Adipocyte (in vitro differentiated cells): ENCODE results near the gene EPB41L2.
A peak's percentile ranks its signal among the peaks of the same experiment; 100 is the strongest.
"Not testable (repeated sequence)": the region's sequence is repeated elsewhere in the genome, so short reads cannot be mapped to it uniquely, and the experiment has no call there.

Experiments
- DNase-seq: peaks from one replicate; pipeline ENCODE4 v3.0.0-alpha.2; 2015; ENCODE audit warnings: low read depth
- H3K27me3 ChIP-seq: replicated peaks from 2 replicates; pipeline ENCODE4 v1.7.0; 2013; ENCODE audit warnings: mild to moderate bottlenecking, low read length, moderate library complexity; ENCODE audit not compliant: control insufficient read depth, insufficient read depth
- H3K36me3 ChIP-seq: 2 replicates; pipeline ENCODE4 v1.7.0; 2013; ENCODE audit warnings: low read length, mild to moderate bottlenecking, moderate library complexity; ENCODE audit not compliant: control insufficient read depth, insufficient read depth, severe bottlenecking
- H3K4me1 ChIP-seq: 2 replicates; pipeline ENCODE4 v1.7.0; 2013; ENCODE audit warnings: mild to moderate bottlenecking, low read length, moderate library complexity; ENCODE audit not compliant: control insufficient read depth, insufficient read depth
- H3K4me3 ChIP-seq: 2 replicates; pipeline ENCODE4 v1.7.0; 2013; ENCODE audit warnings: mild to moderate bottlenecking, low read length, moderate library complexity
- H3K9ac ChIP-seq: 2 replicates; pipeline ENCODE4 v1.7.0; 2013; ENCODE audit warnings: mild to moderate bottlenecking, low read length, moderate library complexity
- H3K9me3 ChIP-seq: 2 replicates; pipeline ENCODE4 v1.7.0; 2013; ENCODE audit warnings: mild to moderate bottlenecking, low read length, moderate library complexity; ENCODE audit not compliant: control insufficient read depth

The EPB41L2 gene

DNA sequence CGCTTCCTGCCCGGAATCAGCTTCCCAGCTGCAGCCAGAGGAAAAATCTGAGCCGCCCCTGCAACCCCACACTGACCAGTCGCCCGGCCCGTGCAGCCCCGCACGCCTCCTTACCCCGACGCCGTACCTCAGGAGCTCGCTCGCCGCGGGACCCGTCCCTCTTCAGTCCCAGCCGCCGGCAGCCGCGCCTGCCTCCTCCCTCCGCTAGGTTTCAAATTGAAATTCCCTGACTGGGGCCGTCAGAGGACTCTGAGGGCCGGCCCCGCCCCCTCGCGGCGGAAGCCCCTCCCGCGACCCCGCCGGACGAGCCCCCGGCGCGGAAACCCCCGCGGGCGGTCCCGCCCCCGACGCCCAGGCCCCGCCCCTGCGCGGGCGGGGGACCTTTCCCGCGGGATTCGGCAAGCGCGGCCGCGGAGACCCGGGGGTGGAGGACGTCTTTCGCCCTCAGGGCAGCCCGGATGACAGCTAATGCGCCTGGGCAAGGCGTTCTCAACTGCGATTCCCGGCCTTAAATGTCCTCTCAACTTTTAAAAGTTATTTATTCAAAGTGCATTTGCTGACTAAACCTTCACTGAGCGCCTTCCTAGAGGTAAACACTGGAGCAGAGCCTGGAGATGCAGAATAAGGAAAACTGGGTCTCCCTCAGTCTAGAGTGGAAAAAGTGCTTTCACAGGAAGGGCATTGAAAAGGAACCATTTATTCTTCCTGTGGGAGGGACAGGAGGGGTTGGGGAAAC lies at the start of gene EPB41L2:
Gene EPB41L2, minus strand, starts transcription at position 218 of the 736 bp plus-strand sequence. CDS start 106,760 bp downstream, outside the sequence.
- Histone ChIP-seq H3K4me1 (peaks cover 29% of the 10 kb centered on the region), H3K36me3 (no peaks in the 10 kb centered on the region), H3K9ac (peak within 1 kb of the TSS; percentile 90), H3K27me3 (no peaks in the 10 kb centered on the region), H3K4me3 (peak within 1 kb of the TSS; percentile 87), H3K9me3 (no peaks in the 10 kb centered on the region)
- peak; percentile 97 for DNase-seq

DNA sequence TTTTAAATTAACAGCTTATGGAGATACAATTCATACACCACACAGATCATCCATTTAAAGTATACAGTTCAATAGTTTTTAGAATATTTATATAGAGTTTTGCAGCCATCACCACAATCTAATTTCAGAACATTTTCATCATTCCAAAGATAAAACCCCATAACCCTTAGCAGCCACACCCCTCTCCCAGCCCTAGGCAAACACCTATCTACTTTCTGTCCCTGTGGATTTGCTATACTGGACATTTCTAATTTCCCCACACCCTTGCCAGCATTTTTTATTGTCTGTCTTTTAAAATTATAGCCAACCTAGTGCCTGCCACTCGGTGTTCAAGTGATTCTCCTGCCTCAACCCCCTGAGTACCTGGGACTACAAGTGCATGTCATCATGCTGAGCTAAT lies 49.2 kb upstream of the EPB41L2 start:
- H3K9me3 ChIP-seq, result no peaks in the 10 kb centered on the region
- H3K9ac ChIP-seq, result no peak overlapping the region
- peaks cover 6% of the 10 kb centered on the region for H3K4me1 ChIP-seq
- no peak overlapping the region for H3K4me3 ChIP-seq
- H3K27me3 ChIP-seq, result no peaks in the 10 kb centered on the region
- no peaks in the 10 kb centered on the region for H3K36me3 ChIP-seq
- no peak for DNase-seq

DNA sequence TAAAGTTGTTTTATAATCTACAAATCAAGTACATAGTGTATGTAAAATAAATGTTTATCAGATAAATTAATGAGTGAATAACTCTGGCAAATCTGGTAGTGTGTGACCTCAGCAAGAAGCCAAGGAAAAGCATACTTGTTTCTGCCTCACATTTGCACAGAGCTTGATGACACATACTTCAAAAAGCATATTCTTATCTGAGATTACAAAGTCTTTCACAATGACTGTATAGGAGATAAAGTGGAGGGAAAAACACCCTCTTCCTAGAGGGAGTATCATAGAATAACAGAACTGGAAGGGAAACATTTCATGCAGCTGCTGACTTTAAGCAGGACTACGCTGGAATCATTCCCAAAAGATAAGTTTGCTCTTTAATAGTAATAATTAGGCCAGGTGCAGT lies 44.1 kb upstream of the EPB41L2 start:
- Histone ChIP-seq H3K36me3 (no peaks in the 10 kb centered on the region), H3K4me1 (peaks cover 9% of the 10 kb centered on the region), H3K27me3 (no peaks in the 10 kb centered on the region), H3K9ac (no peak overlapping the region), H3K4me3 (no peak overlapping the region), H3K9me3 (no peaks in the 10 kb centered on the region)
- peak; percentile 59 for DNase-seq

DNA sequence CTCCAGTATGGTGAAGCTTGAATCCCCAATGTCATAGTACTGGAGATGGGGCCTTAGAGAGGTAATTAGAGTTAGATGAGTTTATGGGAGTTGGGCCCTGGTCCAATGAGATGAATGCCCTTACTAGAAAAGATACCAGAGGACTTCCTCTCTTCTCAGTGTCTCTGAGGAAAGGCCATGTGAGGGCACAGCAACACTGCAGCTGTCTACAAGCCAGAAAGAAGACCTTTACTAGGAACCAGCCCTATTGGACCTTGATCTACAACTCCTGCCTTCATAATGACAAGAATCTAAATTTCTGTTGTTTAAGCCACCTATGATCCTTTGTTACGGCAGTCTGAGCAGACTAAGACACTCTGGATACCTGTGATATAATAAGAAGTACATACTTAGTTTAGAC lies 40.9 kb upstream of the EPB41L2 start:
- Histone ChIP-seq H3K9ac (no peak overlapping the region), H3K27me3 (no peaks in the 10 kb centered on the region), H3K4me3 (no peak overlapping the region), H3K36me3 (no peaks in the 10 kb centered on the region), H3K4me1 (peaks cover 9% of the 10 kb centered on the region), H3K9me3 (no peaks in the 10 kb centered on the region)
- DNase-seq, result no peak

DNA sequence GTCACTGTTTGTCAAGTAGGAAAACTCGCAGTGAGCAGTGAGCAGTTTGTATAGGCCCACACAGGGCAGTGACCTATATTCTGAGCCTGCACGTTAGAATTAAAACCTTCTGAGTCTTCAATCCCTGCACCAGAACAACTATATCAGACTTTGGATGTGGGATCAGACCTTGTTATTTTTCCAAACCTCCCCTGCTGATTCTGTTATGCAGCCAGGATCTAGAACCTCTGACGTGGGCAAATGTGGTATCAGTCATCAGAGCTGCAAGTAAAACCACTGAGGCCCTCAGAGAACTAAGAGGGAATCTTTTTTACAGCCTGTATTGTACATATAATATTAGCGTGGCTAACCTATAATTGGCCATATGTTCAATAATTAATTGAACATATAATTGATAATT lies 40.3 kb upstream of the EPB41L2 start:
- no peak for DNase-seq
- Histone ChIP-seq H3K4me3 (no peak overlapping the region), H3K36me3 (no peaks in the 10 kb centered on the region), H3K9ac (no peak overlapping the region), H3K9me3 (no peaks in the 10 kb centered on the region), H3K27me3 (no peaks in the 10 kb centered on the region), H3K4me1 (peaks cover 9% of the 10 kb centered on the region)

DNA sequence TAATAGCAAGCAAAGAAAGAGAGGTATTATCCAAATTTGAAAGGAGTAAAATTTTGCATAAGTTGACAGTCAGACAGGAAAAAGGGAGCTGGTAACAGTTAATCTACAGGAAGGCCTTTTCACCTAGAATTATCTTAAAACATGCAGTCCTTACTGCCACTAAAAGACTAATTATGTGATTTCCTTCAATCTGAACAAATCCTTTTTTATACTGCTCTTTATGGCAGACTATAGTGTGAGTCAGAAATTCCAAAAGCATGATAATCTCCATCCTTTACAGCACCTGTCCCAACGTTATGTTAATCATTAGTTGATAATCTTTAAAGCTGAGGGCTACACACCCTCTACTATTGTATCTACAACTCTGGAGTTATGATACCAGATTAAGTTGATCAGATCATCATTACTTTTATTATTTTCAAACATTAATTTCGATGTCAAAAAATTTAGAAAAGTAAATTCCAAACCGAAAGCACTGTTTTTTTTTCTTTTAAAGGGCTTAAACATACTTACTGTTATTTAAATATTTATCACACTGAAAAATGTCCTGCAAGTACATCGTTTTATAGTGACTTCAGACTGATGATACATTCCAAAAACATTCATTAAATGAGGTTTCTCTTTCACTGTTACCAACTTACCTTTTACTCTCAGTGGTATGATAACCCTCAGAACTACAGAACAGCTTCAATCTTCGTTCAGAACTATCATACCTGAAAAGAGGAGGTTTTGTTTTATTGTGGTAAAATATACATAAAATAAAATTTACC lies 39.1 kb upstream of the EPB41L2 start:
- no peaks in the 10 kb centered on the region for H3K27me3 ChIP-seq
- no peak overlapping the region for H3K4me3 ChIP-seq
- H3K9ac ChIP-seq, result no peak overlapping the region
- H3K36me3 ChIP-seq, result no peaks in the 10 kb centered on the region
- H3K4me1 ChIP-seq, result peaks cover 9% of the 10 kb centered on the region
- H3K9me3 ChIP-seq, result no peaks in the 10 kb centered on the region
- DNase-seq, result no peak

DNA sequence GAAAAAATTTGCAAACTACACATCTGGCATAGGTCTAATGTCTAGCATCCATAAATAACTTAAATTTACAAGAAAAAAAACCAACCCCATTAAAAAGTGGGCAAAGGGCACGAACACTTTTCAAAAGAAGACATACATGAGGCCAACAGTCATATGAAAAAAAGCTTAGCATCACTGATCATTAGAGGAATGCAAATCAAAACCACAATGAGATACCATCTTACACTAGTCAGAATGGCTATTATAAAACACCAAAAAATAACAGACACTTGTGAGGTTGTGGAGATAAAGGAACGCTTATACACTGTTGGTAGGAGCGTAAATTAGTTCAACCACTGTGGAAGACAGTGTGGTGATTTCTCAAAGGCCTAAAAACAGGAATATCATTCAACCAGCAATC lies 33.7 kb upstream of the EPB41L2 start:
- Histone ChIP-seq H3K9me3 (peaks cover 13% of the 10 kb centered on the region), H3K27me3 (no peaks in the 10 kb centered on the region), H3K36me3 (no peaks in the 10 kb centered on the region), H3K4me1 (no peaks in the 10 kb centered on the region), H3K4me3 (no peak overlapping the region), H3K9ac (no peak overlapping the region)
- no peak for DNase-seq

DNA sequence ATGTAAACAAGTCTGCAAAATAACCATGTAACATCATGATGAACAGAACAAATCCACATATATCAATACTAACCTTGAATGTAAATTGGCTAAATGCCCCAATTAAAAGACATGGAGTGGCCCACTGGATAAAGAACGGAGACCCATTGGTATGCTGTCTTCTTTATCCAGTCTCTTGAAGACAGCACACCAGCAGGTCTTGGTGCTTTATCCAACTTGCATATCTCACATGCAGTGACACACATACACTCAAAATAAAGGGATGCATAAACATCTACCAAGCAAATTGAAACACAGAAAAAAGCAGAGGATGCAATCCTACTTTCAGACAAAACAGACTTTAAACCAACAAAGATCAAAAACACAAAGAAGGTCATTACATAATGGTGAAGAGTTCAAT lies 30.3 kb upstream of the EPB41L2 start:
- no peak overlapping the region for H3K9ac ChIP-seq
- no peaks in the 10 kb centered on the region for H3K27me3 ChIP-seq

DNA sequence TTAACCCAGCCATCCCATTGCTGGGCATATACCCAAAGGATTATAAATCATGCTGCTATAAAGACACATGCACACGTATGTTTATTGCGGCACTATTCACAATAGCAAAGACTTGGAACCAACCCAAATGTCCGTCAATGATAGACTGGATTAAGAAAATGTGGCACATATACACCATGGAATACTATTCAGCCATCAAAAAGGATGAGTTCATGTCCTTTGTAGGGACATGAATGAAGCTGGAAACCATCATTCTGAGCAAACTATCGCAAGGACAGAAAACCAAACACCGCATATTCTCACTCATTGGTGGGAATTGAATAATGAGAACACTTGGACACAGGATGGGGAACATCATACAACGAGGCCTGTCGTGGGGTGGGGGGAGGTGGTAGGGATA lies 28.9 kb upstream of the EPB41L2 start:
- not testable (repeated sequence) for DNase-seq, H3K4me1 ChIP-seq, H3K36me3 ChIP-seq, H3K4me3 ChIP-seq, H3K27me3 ChIP-seq, H3K9ac ChIP-seq
- H3K9me3 ChIP-seq, result peaks cover 13% of the 10 kb centered on the region

More for the DNA sequence above, 30.3 kb upstream of the EPB41L2 start:
- Histone ChIP-seq H3K36me3 (no peaks in the 10 kb centered on the region), H3K4me3 (no peak overlapping the region), H3K4me1 (no peaks in the 10 kb centered on the region), H3K9me3 (peaks cover 13% of the 10 kb centered on the region)
- DNase-seq, result no peak

DNA sequence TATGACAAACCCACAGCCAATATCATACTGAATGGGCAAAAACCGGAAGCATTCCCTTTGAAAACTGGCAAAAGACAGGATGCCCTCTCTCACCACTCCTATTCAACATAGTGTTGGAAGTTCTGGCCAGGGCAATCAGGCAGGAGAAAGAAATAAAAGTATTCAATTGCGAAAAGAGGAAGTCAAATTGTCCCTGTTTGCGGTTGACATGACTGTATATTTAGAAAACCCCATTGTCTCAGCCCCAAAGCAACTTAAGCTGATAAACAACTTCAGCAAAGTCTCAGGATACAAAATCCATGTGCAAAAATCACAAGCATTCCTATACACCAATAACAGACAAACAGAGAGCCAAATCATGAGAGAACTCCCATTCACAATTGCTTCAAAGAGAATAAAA lies 27.3 kb upstream of the EPB41L2 start:
- not testable (repeated sequence) for H3K36me3 ChIP-seq, H3K27me3 ChIP-seq, H3K4me3 ChIP-seq, H3K9ac ChIP-seq, DNase-seq, H3K4me1 ChIP-seq
- peaks cover 13% of the 10 kb centered on the region for H3K9me3 ChIP-seq

DNA sequence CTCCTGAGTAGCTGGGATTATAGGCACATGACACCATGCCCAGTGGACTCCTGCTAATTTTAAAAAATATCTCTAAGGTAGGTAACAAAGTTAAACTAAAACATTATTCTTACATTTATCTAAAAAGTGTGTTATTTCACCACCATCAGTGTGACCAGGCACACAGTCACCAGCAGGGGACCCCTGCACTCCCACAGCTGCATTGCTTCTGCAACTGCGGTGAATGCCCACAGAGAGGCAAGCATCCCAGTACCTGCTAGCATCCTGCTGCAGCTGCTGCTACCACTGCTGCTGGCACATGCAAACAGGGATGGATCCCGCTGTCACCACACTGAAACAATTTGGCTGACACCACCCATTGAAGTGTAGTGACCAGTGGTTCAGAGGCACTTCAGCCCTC lies 21.9 kb upstream of the EPB41L2 start:
- Histone ChIP-seq H3K4me3 (no peak overlapping the region), H3K4me1 (no peaks in the 10 kb centered on the region), H3K36me3 (no peaks in the 10 kb centered on the region), H3K9me3 (no peaks in the 10 kb centered on the region), H3K9ac (no peak overlapping the region), H3K27me3 (no peaks in the 10 kb centered on the region)
- DNase-seq, result no peak
